GM18505 (cell line): ENCODE data around the gene HLF.
"Not testable (repeated sequence)": the region's sequence is repeated elsewhere in the genome, so short reads cannot be mapped to it uniquely, and the experiment has no call there.

Experiments
- ATAC-seq: cut with Tn5 transposase; IDR thresholded peaks from one replicate; pipeline ENCODE4 v1.9.1; 2021; ENCODE audit not compliant: unreplicated experiment
- POLR2A ChIP-seq: IDR thresholded peaks from 4 replicates; pipeline ENCODE4 v1.6.1; 2011; ENCODE audit warnings: borderline replicate concordance; ENCODE audit not compliant: insufficient read depth, insufficient read length; ENCODE audit errors: extremely low read depth

Gene HLF

DNA sequence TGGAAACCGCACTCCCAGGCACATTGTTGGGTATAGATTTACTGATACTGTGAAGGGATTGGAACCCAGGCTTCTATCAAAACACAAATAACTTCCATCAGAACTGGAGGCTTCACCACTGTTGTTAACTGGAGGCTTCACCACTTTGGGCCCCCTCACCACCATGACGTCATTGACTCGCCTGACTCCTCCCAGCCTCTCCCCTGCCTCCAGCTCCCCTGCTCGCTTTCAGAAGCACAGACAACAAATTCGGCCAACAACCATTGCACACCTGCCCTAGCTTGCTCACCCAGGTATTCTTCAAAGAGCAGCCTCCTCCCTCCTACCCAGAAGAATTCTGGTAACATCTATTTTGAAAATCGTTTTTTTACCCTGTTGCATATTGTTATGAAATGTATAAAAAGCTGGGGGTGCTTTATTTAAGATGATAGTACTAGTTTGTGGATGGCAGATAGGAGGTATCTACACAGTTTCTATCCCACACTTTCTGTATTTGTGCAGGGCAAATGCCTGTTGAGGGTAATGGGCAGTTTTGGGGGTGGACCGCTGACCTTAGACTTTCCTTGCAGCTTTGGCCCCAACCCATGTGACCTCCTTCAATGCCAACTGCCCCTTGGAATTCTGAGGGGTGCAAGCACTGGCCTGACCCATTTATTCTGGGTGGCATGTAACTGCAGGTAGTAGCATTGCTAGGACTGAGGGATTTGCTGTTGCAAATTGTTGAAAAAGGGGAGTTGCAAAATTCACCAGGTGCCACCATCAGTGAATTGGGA, 54.1 kb downstream of the HLF start:
- no peak for ATAC-seq
- TF ChIP-seq POLR2A: no peak

DNA sequence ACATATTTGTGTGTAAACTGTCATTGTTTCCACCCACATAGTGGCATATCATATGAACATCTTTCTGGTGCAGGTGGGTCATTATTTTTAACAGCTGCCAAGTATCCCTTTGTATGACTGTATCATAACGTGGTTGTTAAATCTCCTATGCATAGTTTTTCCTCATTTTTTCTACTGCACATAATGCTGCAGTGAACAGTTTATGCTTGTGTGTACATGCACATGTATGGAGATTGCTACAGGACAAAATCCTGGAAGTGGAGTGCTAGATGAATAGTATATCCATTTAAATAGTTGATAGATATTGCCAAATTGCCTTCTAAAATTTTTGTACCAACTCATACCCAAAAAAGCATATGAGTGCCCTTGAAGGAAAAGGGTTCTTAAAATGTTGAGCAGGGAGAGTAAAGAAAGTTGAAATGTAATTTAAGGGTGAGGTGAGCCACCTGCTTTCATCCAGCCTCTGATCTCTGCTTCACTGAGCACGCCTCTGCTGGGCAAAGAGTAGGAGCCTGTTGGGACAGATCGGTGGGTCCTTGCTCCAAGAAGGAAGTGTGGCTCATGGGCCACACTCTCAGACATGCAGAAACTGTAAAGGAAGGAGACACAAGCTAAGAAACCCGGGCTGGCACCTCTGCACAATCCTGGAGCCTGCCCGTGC, 55.3 kb downstream of the HLF start:
- no peak for TF ChIP-seq POLR2A
- no peak for ATAC-seq

DNA sequence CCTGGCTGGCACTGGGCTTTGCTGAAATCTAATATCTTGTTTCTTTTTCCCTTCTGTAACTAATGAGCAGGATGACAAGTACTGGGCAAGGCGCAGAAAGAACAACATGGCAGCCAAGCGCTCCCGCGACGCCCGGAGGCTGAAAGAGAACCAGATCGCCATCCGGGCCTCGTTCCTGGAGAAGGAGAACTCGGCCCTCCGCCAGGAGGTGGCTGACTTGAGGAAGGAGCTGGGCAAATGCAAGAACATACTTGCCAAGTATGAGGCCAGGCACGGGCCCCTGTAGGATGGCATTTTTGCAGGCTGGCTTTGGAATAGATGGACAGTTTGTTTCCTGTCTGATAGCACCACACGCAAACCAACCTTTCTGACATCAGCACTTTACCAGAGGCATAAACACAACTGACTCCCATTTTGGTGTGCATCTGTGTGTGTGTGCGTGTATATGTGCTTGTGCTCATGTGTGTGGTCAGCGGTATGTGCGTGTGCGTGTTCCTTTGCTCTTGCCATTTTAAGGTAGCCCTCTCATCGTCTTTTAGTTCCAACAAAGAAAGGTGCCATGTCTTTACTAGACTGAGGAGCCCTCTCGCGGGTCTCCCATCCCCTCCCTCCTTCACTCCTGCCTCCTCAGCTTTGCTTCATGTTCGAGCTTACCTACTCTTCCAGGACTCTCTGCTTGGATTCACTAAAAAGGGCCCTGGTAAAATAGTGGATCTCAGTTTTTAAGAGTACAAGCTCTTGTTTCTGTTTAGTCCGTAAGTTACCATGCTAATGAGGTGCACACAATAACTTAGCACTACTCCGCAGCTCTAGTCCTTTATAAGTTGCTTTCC, 56.0 kb downstream of the HLF start:
- ATAC-seq: no peak
- TF ChIP-seq POLR2A: no peak

DNA sequence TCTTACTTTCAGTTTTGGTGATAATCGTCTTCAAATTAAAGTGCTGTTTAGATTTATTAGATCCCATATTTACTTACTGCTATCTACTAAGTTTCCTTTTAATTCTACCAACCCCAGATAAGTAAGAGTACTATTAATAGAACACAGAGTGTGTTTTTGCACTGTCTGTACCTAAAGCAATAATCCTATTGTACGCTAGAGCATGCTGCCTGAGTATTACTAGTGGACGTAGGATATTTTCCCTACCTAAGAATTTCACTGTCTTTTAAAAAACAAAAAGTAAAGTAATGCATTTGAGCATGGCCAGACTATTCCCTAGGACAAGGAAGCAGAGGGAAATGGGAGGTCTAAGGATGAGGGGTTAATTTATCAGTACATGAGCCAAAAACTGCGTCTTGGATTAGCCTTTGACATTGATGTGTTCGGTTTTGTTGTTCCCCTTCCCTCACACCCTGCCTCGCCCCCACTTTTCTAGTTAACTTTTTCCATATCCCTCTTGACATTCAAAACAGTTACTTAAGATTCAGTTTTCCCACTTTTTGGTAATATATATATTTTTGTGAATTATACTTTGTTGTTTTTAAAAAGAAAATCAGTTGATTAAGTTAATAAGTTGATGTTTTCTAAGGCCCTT, 56.8 kb downstream of the HLF start:
- TF ChIP-seq POLR2A: no peak
- ATAC-seq: no peak

DNA sequence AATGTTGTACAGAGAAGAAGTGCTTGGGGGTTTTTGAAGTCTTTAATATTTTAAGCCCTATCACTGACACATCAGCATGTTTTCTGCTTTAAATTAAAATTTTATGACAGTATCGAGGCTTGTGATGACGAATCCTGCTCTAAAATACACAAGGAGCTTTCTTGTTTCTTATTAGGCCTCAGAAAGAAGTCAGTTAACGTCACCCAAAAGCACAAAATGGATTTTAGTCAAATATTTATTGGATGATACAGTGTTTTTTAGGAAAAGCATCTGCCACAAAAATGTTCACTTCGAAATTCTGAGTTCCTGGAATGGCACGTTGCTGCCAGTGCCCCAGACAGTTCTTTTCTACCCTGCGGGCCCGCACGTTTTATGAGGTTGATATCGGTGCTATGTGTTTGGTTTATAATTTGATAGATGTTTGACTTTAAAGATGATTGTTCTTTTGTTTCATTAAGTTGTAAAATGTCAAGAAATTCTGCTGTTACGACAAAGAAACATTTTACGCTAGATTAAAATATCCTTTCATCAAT, 57.8 kb downstream of the HLF start:
- TF ChIP-seq POLR2A: no peak
- ATAC-seq: no peak

DNA sequence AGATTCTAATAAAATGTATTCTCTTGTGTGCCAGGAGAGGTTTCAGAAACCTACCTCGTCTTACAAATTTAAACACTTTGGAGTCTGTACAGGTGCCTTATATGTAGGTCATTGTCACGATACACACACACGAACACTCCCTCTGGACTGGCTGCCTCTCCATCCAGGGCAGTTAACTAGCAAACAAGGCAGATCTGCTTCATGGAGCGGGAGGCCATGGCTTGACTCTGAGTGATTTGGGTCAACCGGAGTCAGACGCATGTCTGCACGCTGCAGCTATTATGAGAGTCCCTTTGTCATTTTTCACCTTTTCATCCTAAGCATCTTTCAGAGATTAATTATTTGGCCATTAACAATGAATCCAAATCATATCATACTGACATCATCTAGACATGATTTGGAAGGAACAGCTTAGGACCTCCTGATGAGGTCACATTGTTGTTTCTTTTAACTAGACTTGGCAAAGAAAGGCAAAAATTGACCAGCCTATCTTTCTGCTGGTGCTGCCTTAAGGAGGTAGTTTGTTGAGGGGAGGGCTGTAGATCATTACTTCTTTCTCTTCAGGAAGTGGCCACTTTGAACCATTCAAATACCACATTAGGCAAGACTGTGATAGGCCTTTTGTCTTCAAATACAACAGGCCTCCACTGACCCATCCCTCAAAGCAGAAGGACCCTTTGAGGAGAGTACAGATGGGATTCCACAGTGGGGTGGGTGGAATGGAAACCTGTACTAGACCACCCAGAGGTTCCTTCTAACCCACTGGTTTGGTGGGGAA, 58.9 kb downstream of the HLF start:
- no peak for TF ChIP-seq POLR2A
- ATAC-seq: no peak

DNA sequence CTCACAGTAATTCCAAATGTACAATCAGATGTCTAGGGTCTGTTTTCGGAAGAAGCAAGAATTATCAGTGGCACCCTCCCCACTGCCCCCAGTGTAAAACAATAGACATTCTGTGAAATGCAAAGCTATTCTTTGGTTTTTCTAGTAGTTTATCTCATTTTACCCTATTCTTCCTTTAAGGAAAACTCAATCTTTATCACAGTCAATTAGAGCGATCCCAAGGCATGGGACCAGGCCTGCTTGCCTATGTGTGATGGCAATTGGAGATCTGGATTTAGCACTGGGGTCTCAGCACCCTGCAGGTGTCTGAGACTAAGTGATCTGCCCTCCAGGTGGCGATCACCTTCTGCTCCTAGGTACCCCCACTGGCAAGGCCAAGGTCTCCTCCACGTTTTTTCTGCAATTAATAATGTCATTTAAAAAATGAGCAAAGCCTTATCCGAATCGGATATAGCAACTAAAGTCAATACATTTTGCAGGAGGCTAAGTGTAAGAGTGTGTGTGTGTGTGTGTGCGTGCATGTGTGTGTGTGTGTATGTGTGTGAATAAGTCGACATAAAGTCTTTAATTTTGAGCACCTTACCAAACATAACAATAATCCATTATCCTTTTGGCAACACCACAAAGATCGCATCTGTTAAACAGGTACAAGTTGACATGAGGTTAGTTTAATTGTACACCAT, 59.7 kb downstream of the HLF start:
- ATAC-seq: no peak

DNA sequence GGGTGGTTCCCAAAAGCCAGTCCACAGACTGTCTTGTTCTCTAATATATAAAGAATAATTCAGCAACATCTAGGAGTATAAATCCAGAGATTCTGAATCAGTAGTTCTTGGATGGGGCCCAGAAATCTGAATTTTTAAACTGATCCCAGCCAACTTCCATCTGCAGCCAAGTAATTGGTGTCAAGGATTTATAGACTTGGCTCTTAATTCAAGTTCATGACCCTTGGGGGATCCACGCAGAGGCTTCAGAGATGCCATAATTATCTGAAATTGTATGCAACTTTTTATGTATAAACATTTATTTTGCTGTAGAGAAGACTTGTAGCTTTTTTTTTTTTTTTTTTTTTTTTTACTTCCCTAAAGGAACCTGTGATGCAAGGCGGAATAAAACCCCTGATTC, 60.6 kb downstream of the HLF start:
- no peak for TF ChIP-seq POLR2A
- no peak for ATAC-seq

More for the DNA sequence above, 59.7 kb downstream of the HLF start:
- no peak for TF ChIP-seq POLR2A

DNA sequence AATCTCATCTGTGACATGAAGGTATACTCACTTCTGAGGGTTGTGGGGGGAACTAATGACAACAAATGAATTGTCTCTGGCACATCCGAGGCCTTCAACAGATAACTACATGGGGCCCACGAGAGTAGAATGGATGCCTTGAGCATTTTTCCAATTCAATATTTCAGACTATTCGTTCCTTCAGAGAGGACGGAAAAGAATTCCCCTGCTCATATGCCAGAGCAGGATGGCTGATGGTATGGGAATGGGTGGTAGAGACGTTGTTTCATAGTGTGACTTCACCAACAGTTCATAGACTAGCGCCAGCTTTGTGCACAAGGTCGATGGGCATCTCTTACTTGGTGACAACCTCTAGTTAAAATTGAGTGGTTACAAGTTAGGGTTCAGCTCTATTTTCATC, 61.3 kb downstream of the HLF start:
- TF ChIP-seq POLR2A: no peak
- ATAC-seq: no peak

DNA sequence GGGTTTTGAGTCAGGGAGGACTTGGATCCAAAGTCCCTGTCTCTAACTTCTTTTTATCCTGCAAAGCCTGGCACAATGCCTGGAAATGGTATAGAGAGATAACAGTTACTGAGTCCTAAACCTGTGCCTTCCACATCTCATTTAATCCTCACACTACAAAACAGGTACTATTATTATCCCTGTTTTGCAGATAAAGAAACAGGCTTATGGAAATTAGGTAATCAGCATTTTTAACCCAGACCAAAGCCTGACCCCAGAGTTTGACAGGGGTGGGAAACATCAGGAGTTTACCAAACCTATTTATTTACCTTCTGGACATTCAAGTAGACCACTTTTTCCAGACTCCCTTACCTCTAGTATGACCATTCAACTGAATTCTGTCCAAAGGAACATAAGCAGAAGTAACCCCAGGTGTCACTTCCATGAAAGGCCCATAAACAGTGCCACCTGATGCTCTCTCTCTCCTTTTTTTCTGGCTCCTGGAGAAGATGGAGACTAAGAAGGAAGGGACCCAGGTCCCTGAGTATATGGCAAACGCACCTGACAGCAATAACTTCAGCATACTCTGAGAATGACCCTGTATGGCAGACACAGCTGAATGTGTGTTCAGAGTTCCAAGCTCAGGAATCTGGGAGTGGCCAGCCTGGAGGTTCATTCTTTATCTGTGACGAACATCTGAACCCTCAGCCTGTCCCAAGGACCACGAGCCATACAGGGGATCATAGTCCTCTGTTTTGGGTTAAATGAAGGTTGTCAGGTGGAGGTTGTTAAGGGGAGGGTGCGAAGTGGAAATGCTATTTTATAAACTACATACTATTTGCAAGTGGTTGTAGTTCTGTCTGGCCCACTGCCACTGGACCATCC, 62.7 kb downstream of the HLF start:
- no peak for TF ChIP-seq POLR2A
- no peak for ATAC-seq

DNA sequence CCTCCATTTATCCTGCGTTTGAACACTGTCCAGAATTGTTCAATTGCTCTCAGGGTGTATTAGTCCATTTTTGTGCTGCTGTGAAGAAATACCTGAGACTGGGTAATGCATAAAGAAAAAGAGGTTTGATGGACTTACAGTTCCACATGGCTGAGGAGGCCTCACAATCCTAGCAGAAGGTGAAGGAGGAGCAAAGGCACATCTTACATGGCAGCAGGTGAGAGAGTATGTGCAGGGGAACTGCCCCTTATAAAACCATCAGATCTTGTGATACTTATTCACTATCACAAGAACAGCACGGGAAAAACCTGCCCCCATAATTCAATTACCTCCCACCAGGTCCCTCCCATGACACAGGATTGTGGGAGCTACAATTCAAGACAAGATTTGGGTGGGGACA, 63.8 kb downstream of the HLF start:
- ATAC-seq: not testable (repeated sequence)
